Stimulated activated CD8-positive, alpha-beta memory T cell treated with anti-CD3 and anti-CD28 coated beads, Interleukin-2, amount 100 ng/mL, for 48 hours (primary cell): ENCODE measurements around the gene PGA4.
"Not testable (repeated sequence)": the region's sequence is repeated elsewhere in the genome, so short reads cannot be mapped to it uniquely, and the experiment has no call there.

Experiments
- DNase-seq, 2 donors: peaks; one replicate each; pipeline ENCODE4 v3.0.0-alpha.2; 2020; ENCODE audit warnings: low read depth in 2 of 2

PGA4 gene

DNA sequence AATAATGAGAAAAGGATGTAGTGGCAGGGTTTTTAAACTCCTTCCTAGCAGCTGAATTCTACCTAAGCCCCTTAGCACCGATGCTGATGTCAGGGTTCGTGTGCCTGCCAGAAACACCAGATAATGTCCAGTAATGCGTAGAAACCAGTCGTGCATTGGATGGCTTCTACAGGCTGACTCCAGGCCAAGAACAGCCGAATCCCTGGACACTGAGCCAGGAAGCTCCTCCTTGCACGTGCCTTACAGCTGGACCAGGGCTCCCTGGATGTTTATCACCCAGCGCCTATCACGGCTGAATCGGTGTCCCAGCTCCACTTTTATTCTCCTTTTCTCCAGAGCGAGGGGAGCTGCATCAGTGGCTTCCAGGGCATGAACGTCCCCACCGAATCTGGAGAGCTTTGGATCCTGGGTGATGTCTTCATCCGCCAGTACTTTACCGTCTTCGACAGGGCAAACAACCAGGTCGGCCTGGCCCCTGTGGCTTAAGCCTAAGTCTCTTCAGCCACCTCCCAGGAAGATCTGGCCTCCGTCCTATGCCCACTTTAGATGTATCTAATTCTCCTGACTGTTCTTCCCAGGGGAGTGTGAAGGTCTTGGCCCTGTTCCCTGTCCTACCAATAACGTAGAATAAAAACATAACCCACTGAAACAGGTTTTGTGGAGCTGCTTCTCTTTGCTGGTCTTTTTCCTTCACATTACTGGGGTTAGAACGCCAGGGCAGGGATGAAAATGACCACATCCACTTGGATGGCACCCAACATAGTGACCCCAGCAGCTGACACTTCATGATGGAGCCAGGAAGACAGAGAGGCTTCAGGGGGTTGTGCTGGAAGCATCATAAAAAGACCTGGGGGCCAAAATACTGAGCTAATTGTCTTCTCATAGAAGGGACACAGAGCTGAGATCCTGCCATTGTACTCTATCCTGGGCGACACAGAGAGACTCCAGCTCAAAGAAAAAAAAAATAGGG is 28.9 kb downstream of the PGA4 start:
- not testable (repeated sequence) for DNase-seq

- not testable (repeated sequence) for DNase-seq
These were observed 30.2 kb downstream of the PGA4 start for GRCh38 chr11:61252332-61252731.

- peak; percentile 43 to 54 for DNase-seq
These were observed 32.4 kb downstream of the PGA4 start for GRCh38 chr11:61254403-61255025.

DNA sequence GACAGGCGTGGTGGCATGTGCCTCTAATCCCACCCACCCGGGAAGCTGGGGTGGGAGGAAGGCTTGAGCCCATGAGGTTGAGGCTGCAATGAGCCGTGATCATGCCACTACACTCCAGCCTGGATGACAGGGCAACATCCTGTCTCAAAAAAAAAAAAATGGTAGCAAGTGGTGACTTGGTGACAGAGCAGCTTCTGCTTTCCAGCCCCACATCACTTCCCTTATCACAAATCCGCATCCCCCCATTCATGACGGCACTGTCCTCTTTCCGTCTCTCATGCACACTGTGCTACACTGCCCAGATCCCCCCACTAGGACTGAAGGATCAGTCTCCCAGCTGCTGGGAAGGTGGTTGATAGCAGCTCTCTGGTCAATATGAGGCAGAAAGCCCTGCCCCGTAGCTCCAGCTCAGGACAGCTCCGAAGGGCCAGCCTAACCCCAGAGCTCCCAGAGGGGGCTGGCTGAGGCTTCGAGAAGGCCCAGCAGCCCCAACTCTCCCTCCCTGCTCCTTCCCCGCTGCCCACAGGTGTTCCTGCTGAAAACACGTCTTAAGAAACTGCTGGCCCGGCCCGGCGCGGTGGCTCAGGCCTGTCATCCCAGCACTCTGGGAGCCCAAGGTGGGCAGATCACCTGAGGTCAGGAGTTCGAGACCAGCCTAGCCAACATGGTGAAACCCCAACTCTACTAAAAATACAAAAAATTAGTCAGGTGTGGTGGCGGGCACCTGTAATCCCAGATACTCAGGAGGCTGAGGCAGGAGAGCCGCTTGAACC is 34.7 kb downstream of the PGA4 start:
- no peak for DNase-seq

DNA sequence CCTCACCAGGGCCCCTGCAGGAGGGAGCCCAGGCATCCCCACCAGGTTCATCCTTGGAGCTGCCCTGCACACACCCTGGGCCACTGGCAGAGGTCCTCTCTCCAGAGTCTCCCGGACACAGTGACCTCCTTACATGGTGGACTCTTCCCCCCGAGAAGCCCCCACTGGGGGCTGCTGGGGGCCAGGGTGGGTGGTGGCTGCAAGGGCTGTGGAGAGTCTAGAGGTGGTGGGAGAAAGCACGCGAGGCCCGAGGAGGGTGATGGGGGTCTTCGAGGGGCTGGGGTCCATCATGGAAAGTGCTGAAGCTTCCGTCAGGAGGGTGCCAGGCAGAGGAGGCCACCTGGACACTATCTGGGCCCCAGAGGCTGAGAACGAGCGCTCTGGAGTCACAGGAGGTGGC is 36.4 kb downstream of the PGA4 start:
- DNase-seq = no peak

DNA sequence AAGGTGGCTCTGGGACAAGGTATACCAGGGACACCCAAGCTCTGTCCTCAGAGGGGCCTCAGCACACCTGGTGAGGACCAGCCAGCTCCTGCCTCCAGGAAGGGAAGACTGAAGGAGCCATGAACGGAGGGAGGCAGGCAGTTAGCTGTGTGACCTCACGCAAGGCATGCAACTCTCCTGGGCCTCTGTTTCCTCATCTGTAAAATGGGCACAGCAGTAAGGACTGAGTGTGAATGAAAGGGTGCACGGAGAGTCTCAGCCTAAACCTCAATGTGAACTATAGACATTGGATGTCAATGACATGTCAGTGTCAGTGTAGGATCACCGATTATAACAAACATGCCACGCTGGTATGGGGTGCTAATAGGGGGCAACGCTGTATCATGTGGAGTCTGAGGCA is 37.2 kb downstream of the PGA4 start:
- DNase-seq = no peak

GRCh38 chr11:61264371-61264770 is 42.2 kb downstream of the PGA4 start:
- DNase-seq = no peak

- no peak for DNase-seq
These were observed 42.6 kb downstream of the PGA4 start for GRCh38 chr11:61264795-61265194.

DNA sequence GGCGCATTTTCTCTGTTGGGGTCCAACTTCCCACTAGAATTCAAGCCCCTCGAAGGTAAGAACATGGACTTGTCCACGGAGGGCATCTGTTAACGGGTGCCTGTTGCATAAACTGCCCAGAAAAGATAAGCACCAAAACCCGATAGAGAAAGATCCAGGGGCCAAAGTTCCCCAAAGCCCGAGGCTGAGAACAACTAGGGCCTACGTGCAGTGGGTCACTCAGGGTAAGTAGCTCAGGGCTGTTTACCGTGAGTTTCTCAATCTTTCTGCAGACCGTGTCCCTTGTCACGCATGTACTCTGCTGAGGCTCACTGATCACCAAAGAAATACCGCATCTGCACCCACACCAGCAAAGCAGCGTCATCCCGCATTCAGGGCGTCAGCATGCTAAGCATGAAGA is 43.2 kb downstream of the PGA4 start:
- no peak for DNase-seq

DNA sequence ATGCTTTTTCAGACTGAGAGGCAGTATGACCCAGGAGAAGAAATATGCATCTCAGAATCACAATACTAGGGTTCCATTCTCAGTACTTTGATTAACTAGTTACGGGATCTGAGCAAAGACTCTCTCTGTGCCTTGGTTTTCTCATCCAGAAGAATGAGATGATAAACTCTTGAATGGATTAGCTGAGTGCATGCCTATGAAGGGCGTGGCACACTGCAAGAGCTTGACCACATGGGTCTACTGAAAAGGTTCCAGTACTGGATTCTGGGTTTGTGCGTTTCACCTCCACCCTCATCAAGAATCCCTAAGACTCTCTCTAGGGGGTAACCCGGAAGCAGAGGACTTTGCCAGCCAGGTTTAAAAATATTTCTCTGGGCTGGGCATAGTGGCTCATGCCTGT is 44.5 kb downstream of the PGA4 start:
- DNase-seq = no peak

GRCh38 chr11:61267437-61267841 is 45.3 kb downstream of the PGA4 start:
- no peak for DNase-seq

DNA sequence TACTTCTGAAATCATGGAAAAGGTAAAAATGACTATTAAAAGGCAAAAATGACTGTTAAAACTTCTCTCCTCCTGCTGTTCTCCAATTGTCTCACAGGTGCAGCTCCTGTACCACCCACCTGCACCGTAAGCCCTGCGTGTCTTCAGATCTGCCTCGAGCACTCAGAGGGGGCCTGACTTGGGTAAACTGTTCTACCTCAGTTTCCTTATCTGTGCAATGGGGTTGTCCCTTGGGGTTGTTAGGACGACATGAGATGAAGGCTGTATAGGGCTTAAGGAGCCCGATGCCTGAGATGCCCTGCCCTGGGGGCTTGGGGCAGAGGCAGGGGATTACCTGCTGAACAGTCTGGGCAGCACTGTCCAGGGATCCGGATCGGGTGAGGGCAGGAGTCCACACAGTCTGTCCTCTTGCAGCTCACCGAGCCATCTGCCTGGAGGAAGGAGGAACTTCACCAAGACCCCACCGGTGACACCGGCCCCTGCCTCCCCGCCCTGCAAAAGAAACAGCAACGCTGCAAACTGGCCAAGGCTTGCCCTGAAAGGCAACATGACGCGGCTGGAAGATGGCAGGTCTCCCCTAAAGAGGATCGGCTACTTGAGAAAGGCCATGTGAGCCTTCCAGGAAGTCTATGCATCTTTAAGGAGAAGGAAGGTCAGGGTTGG is 46.6 kb downstream of the PGA4 start:
- no peak for DNase-seq

DNA sequence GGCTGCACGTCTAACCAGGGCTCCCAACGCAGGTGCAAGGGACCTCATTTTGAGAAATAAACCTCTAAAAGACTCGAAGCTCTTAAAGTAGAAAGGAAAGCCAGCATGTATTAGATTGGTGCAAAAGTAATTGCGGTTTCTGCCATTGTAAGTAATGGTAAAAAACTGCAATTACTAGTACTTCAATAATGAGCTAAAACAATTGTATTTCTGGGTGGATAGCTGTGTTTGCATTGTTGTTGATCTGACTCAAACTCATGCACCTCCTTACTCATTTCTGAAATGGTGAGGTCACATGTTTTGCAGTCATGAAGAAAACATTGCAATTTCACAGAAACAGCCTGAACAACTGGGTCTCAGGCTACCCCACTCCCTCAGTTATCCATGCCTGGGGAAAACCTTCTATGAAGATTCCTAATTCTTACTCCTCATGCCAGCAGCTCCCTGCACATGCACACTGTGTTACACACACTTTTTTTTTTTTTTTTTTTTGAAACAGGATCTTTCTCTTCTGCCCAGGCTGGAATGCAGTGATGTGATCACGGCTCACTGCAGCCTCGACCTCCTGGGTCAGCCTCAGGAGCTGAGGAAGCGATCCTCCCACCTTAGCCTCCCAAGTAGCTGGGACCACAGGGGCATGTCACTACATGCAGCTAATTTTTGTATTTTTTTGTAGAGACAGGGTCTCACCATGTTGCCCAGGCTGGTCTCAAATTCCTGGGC is 48.4 kb downstream of the PGA4 start:
- DNase-seq = no peak

DNA sequence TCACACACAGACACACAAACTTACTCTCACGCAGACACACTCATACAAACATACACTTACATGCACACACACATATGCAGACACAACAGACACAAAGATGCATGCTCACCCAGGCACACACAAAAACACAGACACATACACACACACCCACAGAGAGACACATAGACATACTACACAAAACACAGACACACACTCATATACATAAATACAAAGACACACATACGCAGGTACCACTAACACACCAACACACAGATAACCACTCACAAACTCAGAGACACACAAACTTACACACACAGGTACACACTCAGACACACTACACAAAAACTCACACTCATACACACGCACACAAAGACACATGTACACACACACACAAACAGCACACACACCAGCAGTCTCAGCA is 50.6 kb downstream of the PGA4 start:
- DNase-seq = no peak

GRCh38 chr11:61273178-61274078 is 51.3 kb downstream of the PGA4 start:
- no peak for DNase-seq

GRCh38 chr11:61274084-61274483 is 51.9 kb downstream of the PGA4 start:
- DNase-seq = no peak

GRCh38 chr11:61275191-61275590 is 53.0 kb downstream of the PGA4 start:
- DNase-seq = no peak

DNA sequence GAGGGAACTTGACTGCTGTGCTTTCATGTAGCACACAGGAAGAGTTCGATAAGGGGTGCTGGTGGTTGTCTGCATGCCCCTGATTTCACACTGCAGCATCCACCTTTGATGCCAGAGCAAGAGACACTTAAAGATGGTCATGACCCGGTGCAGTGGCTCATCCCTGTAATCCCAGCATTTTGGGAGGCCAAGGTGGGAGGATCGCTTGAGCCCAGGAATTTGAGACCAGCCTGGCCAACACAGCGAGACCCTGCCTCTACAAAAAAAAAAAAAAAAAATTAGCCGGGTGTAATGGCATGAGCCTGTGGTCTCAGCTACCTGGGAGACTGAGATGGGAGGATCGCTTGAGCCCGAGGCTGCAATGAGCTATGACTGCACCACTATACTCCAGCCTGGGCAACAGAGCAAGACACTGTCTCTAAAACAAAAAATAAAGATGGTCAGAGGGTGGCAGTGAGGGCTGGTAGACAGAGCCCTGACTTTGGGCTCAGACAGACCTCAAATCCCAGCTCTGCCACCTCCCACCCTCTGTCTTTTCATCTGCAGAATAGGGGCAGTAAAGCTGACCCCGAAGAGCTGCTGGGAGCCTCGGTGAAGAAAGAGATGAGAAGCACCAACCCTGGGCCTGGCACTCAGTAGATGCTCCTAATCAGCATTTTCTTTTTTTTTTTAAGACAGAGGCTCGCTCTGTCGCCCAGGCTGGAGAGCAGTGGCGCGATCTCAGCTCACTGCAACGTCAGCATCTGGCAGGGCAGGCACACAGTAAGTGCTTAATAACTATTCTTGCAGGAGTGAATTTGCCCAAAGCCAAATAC is 55.2 kb downstream of the PGA4 start:
- DNase-seq = no peak

GRCh38 chr11:61278001-61278470 is 55.9 kb downstream of the PGA4 start:
- no peak for DNase-seq
